ENCODE measurements around the gene EBLN1.

- TF ChIP-seq CTCF (IDR thresholded peaks at IDR 0.05) (no peak), POLR2A (IDR thresholded peaks at IDR 0.05) (no peak)
These were observed 43.4 kb downstream of the EBLN1 start for GRCh38 chr10:22174442-22174841.

All from upper lobe of left lung (tissue), 4 donors.